ENCODE results near the gene PPP2R3B.
"Not testable (repeated sequence)": the region's sequence is repeated elsewhere in the genome, so short reads cannot be mapped to it uniquely, and the experiment has no call there.

The PPP2R3B gene

DNA sequence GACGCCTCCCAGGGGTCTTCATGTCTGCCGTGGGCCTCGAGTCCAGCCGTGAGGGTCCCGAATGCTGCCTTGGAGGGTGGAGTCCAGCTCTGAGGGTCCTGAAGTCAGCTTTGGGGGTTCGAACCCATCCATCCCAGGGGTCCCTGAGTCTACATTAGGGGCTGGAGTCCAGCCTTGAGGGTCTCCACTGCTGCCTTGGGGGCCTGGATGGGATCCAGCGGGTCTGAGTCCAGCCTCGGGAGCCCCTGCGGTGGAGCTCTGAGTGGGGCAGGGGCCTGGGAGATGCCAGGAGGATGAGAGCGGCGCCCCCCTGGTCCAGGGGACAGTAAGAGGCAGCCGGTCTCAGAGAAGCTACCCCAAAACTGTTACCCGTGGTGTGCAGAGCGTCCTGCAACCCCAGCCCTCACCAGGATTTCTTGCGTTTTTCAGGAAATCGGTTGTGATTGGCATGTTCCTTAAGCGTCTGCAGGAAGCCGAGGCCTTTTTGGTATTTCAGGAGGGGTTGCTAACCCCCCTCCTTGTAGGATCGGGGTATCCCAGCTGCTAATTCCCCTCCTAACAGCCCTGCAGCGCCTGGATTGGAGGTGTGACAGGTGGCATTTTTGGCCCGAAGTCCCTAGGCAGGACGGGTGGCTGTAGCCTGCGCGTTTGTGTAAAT is 66.5 kb downstream of the PPP2R3B start:
- DNase-seq (ENCODE audit: low read depth, low spot score): no peak

DNA sequence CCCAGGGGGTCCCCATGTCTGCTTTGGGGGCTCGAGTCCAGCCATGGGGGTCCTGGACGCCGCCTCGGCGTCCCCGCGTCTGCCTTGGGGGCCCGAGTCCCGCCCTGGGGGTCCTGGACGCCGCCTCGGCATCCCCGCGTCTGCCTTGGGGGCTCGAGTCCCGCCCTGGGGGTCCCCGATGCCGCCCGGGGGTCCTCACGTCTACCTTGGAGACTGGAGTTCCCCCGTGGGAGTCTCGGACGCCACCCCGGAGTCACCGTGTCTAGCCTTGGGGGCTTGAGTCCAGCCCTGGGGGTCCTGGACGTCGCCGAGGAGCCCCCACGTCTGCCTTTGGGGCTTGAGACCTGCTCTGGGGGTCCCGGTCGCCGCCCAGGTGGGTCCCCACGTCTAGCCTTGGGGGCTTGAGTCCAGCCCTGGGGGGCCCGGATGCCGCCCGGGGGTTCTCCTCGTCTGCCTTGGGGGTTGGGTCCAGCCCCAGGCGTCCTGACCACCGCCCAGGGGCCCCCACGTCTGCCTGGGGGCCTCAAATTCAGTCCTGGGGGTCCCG is 67.1 kb downstream of the PPP2R3B start:
- DNase-seq (ENCODE audit: low read depth, low spot score): no peak

DNA sequence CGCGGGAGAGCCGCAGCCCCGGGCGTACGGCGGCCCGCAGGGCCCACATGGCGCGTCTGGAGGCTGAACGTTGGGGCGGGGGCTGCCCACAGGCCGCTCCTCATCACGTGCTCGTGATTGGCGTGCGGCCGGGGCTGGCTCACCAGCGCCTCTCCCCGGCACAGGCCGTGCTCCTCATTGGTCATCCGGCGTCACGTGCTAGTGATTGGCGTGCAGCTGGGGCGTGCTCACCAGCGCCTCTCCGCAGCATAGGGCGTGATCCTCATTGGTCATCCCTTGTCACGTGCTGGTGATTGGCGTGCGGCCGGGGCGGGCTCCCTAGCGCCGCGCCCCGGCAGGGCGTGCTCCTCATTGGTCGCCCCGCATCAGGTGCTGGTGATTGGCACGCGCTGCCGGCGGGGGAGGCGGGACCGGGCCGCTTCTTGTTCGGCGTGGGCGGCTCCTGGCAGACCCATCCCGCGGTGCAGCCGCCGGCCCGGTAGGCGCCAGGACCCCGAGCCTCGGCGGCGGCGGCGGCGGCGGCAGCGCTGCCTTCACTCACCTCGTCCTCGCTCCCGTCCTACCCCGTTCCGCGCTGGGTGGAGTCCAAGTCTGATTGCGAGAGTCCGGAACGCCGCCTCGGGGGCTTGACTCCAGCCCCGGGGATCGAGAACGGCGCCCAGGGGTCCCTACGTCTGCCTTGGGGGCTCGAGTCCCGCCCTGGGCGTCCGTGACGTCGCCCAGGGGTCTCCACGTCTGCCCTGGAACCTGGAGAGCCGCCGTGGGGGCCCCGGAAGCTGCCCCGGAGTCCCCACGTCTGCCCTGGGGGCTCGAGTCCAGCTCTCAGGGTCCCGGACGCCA is 67.7 kb downstream of the PPP2R3B start, which contains the start of gene GTPBP6:
TSS of gene GTPBP6 (minus strand) at position 58 of the 840 bp plus-strand sequence. CDS start at position 49, 9 bp downstream.
- peak; percentile 96 for DNase-seq (ENCODE audit: low read depth, low spot score)

DNA sequence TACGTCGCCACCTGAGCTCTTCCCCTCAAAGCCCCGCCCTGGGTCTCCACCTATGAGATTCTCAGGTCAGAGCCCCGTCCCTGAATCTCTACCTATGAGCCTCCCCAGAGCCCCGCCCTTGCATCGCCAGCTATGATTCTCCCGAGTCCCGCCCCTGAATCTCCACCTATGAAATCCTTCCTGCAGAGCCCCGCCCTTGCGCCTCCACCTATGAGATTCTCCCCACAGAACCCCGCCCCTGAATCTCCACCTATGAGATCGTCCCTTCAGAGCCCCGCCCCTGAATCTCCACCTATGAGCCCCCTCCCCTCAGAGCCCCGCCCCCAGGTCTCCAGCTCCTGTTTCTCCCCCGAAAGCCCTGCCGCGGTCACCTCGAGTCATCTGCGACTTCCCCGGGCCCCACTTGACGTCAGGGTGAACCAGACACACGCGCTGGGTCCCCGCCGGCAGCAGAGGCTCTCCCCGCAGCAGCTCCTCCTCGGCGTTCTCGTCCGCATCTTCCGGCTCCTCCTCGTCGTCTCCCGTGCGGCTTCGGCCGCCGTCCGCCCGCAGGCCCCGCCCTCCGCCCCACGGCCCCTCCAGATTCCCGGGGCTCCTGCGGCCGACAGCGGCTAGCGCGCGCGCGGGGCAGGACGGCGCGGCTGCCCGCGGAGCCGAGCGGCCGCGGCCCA is 68.5 kb downstream of the PPP2R3B start:
- DNase-seq (ENCODE audit: low read depth, low spot score): peak; percentile 91

DNA sequence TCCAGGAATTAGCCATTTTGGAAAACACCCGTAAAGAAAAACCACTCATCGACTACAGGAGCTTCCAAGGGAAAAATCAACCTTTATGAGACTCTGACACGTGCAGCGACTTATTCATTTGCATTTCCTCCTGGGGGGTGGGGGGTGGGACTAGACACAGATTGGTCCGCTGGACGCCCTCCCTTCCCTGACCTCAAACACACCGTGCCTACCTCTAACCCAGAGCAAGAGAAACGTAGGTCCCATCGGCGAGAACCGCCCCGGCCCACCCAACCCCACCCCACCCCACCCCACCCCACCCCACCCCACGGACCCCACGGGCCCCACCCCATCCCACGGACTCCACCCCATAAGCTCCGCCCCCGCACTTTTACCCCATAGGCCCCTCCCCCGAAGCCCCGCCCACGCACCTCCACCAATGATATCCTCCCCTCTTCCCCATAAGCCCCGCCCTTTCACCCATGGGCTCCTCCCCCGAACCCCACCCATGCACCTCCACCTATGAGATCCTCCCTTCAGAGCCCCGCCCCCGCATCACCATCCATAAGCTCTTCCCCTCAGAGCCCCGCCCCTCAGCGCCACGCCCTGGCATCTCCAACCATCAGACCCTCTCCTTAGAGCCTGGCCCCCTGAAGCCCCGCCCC is 69.2 kb downstream of the PPP2R3B start:
- no peak for DNase-seq (ENCODE audit: low read depth, low spot score)

DNA sequence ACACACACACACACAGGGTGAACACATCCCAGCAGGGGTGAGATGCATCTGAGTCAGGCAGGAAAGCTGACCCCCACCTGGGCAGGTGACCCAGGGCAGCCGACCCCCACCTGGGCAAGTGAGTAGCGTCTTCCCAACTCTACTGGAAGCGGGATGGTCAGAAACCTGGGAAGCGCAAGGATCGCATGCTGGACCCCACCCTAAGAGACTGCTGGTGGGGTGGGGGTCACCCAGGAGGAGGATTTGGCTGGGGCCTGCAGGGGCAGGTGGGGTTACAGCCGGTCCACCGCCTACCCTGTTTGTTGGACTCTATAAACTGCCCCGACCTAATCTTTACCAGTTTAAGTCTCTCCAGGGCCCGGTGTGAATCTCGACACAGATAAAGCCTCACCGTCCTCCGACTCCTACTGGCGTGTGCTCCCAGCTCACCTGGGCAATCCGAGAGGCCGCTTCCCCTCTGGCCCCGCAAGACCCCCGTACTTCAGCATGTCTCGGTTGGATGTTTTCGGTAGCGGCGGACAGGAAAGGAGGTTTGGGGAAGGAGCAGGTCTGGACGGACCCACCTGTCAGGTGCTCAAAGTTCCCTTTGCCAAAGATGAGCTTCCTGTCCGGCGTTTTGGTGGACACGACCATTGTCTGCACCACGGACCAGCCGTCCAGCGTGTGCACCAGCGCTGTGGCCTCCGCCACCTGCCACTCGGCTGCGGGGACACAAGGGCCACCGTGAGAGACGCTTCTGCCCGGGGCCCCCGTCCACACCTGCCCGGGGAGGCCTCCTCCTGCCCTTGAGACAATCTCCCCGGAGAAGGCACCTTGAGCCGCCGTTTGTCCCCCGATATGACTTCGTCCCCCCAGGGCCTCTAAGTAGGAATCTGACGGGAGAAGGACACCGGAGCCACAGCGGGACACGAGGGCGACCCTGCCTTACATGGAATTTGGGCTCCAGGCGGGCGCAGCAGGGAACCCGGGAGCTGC is 70.1 kb downstream of the PPP2R3B start:
- no peak for DNase-seq (ENCODE audit: low read depth, low spot score)

DNA sequence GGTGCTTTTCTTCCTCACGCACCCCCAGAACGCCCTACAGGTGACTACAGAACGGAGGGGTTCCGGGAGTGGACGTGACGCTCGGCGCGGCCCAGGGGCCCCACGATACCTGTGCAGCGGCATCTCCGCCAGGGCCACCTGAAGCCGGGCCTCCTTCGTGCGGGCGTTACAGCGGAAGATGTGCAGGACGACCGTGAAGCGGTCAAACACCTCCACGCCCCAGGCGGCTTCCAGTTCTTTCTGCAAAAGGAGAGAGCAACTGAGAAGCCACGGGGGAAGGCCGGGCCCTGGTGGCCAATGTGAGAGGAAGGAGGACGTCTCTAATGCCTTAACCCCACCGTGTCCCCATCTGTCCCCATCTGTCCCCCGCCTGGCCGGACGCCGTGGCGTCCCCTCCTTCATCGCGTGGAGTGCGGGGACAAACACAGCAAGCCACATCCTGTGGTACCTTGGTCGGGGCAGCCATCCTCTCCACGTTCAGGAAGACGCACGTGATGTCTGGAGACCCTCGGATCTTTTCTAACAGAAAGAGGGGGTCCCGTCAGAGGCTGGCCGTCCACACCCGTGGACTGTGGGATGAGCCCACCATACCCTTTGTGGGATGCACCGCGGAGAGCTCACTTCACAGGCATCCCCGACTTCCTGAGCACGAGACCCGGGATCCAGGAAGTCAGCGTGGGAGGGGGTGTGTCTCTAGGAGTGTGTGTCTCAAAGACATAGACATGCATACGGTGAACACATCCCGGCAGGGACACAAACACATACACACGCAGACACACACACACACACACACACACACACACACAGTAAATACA is 71.7 kb downstream of the PPP2R3B start:
- no peak for DNase-seq (ENCODE audit: low read depth, low spot score)

DNA sequence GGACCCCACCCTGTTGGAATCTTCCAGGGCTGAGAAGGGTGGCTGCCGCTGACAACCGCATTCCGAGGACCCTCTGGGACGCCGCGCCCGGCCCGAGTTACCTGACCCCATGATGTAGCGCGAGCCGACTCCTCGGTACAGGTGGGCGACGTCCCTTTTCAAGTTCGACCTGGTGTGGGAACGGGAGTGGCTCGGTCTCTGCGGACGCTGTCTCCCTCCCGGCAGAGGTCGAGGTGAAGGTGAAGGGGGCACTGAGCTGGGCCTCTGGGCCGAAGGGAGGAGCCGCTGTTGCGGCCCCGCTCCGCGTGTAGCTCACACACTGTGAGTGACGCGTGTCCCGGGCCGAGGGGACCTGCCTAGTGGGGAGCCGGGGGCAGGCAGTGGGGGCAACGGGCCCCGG is 72.7 kb downstream of the PPP2R3B start:
- no peak for DNase-seq (ENCODE audit: low read depth, low spot score)

DNA sequence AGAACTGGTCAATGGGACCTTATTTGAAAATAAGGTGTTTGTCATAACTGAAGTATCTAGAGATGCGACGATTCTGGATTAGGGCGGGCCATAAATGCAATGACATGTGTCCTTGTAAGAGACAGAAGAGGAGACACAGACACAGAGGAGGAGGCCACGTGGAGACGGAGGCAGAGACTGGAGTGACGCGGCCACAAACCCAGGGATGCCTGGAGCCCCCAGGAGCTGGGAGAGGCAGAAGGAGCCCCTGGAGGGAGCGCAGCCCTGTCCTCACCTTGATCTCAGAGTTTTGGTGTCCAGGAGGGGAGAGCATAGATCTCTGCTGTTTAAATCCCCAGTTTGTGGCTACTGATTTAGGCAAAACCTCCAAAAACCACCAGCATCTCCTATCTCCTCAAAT is 73.2 kb downstream of the PPP2R3B start:
- no peak for DNase-seq (ENCODE audit: low read depth, low spot score)

DNA sequence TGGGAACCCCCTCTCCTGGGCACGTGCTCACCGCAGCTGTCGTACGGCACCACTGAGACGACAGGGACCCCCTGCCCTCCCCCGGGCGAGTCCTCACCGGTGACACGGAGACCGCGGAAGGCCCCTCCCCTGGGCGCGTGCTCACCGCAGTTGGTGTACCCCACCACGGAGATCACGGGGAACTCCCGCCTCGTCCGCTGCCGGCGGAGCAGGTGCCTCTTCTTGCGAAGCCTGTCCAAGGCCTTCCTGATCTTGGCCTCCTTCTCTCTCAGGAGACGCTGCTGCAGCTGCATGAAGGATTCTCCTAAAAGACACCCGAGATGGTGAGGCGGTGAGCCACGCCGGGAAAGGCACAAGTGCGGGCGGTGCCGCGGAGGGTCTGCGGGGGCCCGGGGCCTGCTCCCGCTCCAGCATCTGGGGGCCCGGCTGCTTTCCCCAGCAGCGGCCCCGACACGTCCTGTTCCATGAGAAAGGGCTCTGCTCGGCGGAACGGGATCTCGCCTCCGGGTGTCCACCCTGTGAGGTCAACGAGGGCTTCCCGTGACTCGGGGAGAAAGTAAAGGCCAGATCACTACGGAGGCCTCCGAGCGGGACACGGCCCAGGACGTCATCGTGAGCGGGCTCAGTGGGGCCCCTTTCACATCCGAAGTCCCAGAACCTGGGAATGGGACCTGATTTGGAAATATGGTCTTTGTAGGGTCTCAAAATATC is 73.9 kb downstream of the PPP2R3B start:
- DNase-seq (ENCODE audit: low read depth, low spot score): no peak

DNA sequence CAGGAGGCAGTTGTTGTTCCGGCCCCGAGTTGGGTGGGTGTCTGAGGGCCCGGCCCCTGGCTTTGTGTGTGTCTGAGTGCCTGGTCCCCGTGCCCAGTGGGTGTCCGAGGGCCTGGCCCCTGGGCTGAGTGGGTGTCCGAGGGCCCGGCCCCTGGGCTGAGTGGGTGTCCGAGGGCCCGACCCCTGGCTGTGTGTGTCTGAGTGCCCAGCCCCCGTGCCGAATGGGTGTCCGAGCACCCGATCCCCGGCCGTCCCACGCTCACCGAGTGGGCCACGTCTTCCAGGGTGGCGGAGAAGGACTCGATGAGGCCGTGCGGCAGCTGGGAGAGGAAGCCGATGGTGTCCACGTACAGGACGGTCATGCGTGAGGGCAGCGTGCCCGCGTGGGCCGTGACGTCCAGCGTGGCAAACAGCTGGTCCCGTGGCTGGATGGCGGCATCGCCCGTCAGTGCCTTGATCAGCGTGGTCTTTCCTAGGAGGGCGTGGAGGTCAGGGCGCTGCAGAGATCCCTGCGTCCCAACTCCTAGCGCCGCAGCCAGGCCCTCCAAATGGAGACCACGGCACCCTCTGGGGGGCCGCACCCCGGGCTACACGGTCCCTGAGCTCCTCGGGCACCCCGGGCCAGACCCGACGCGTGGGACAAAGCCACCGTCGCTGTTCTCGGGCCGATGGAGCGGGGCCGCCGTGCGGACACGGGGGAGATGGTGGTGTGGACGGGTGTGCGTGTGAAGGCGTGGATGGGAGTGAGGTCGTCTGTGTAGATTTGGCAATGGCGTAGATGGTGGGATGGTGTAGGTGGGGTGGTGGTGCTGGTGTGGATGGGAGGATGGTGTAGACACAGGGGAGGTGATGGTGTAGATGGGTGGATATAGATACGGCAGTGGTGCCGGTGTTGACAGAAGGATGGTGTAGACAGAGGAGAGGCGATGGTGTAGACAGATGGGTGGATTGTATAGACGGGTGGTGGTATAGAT is 75.3 kb downstream of the PPP2R3B start:
- DNase-seq (ENCODE audit: low read depth, low spot score): no peak

DNA sequence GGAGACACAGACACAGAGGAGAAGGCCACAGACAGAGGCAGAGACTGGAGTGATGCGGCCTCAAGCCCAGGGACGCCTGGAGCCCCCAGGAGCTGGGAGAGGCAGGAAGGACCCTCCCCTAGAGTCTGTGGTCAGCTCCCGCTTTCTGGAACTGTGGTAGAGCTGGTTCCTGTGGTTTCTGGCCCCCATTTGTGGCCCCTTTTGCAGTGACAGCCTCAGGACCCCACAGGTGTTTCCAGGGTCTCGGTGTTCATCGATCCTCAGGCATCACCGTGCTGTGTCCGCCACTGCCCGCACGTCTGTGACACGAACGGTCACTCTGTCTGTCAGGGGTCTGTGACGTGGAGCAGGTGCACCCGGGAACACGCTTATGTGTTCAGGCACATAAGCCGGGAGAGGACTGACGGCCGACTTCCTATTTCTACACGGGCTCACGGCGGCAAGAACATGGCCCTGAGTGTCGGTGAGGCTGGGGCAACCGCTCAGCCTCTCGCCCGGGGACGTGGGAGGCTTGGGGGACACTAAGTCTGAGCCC is 76.0 kb downstream of the PPP2R3B start:
- no peak for DNase-seq (ENCODE audit: low read depth, low spot score)

DNA sequence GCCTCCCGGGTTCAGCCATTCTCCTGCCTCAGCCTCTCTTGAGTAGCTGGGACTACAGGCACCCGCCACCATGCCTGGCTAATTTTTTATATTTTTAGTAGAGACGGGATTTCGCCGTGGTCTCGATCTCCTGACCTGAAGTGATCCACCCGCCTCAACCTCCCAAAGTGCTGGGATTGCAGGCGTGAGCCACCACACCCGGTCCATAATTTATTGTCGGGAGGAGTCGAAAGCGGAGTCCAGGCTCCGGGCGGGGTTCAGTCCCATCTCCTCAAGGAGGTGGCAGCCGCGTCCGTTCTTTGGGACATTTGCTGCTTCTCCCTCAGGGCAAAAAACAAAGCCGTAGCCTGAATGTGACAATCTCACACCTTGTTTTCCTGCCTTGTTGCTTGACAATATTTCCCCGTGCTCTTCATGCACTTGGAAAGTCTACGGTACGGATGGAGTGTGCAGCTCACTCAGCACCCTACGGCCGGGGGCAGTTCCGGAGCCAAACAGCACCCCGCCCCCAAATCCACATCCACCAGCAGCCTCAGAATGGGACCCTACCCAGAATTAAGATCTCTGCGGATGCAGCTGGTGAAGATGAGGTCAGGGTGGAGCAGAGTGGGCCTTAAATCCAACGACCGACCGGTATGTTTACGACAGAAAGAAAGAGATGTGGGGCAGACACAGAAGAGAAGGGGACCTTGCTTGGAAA is 77.7 kb downstream of the PPP2R3B start:
- no peak for DNase-seq (ENCODE audit: low read depth, low spot score)

DNA sequence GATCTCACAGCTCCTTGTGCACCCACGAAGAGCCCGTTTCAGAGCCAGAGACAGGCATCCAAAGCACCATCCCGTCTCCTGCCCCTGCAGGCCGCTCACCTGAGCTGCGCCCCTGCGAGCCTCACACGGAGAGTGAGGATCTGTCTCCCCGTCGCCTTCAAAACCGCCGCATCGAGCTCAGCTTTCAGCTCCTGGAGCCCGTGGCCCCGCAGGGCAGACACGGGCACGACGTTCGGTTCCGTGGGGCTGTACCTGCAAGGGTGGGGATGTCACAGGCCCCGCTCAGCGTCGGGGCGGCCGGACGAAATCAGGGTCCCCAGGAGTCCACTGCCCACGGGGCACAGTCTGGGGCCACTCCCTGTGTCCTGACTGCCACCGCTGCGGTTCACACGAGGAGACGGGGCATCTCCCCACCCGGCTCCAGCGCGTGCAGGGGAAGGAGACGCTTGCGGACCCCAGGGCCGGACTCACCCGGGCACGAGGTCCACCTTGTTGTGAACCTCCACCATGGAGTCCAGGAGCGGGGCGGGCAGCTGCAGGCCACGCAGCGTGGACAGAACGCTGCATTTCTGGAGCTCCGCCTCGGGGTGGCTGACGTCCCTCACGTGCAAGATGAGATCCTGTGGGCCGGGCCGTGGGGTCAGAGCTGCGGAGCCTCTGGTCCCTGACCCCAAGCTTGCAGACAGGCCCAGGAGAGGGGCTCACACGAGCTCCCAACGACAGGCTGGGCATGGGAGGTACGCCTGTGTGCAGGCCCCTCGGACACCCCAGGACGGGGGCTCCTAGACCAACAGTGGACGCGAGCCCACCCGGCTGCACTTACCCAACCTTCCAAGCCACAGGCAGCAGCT is 79.2 kb downstream of the PPP2R3B start:
- DNase-seq (ENCODE audit: low read depth, low spot score): no peak

DNA sequence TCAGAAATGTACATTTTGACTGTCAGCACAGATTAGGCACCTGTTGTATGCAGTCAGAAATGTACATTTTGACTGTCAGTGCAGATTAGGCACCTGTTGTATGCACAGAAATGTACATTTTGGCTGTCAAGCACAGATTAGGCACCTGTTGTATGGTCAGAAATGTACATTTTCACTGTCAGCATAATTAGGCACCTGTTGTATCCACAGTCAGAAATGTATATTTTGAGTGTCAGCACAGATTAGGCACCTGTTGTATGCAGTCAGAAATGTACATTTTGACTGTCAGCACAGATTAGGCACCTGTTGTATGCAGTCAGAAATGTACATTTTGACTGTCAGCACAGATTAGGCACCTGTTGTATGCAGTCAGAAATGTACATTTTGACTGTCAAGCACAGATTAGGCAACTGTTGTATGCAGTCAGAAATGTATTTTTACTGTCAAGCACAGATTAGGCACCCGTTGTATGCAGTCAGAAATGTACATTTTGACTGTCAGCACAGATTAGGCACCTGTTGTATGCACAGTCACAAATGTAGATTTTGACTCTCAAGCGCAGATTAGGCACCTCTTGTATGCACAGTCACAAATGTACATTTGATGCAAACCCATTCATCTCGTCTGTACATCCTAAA is 80.0 kb downstream of the PPP2R3B start:
- DNase-seq (ENCODE audit: low read depth, low spot score): not testable (repeated sequence)

All from iPS DF 19.7 (cell line).